ENCODE measurements around the gene FAM131B.

- TF ChIP-seq, protein P1, sequence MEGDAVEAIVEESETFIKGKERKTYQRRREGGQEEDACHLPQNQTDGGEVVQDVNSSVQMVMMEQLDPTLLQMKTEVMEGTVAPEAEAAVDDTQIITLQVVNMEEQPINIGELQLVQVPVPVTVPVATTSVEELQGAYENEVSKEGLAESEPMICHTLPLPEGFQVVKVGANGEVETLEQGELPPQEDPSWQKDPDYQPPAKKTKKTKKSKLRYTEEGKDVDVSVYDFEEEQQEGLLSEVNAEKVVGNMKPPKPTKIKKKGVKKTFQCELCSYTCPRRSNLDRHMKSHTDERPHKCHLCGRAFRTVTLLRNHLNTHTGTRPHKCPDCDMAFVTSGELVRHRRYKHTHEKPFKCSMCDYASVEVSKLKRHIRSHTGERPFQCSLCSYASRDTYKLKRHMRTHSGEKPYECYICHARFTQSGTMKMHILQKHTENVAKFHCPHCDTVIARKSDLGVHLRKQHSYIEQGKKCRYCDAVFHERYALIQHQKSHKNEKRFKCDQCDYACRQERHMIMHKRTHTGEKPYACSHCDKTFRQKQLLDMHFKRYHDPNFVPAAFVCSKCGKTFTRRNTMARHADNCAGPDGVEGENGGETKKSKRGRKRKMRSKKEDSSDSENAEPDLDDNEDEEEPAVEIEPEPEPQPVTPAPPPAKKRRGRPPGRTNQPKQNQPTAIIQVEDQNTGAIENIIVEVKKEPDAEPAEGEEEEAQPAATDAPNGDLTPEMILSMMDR (IDR thresholded peaks at IDR 0.05; ENCODE audit: low read depth, low read length, poor library complexity, severe bottlenecking) = no peak
- TF ChIP-seq EZH2phosphoT487 (IDR thresholded peaks at IDR 0.05; ENCODE audit: borderline replicate concordance, low read length) = no peak
Measured at GRCh38 chr7:143304938-143305337, 57.6 kb downstream of the FAM131B start.

Measured in DOHH2 (cell line).